ENCODE results near the gene CSNK2B. TPM values are rescaled to one million over a fixed set of nuclear protein-coding genes. Genes with fewer than 3 reads are reported as not detected.

The CSNK2B gene
- total and polyA plus RNA-seq, 10 of the 15 experiments (the other 5 are each of a cell fraction or from before 2014, with no cell fraction given), result 56.3 to 405 (median 286) TPM

DNA sequence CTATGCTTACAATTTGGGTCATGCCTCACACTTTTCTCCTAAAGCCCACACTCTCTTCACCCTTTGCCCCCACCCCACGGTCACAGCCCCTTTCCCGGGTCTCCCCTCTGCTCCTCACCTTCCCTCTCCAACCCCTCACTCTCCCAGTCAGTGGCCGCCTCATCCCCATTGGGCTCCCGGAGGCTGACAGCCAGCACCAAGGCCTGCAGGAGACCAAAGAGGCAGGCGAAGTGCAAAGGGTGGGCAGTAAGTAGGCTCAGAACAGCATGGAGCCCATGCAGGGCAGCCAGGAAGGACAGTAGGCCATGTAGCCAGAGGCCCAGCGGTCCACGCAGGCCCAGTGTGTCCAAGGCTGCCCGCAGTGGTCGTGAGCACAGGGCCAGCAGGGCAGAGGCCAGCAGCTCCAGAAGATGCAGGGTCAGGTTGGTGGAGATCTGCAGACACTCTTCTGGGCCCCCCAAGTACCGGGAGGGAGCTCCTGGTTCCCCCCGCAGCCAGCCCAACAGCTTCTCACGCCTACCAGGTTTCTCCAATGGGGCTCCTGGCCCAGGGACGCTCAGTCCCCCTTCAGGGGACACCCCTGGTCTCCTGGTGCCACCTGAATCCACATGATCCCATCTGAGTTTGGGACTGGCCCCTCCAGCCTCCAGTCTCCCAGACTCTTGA, 6.8 kb upstream of the CSNK2B start:
- H3K9me3 ChIP-seq (replicated peaks; ENCODE audit: control insufficient read depth, insufficient read depth, low read length), result no peaks in the 10 kb centered on the region; the same call in 2 of the 3 replicates
- ATAC-seq (no peak), FAIRE-seq (no peak), DNase-seq (ENCODE audit: low read depth, low spot score) (no peak)
- ChIA-PET RAD21 (ENCODE audit: unreplicated experiment) (interaction anchor here (1.2 to 1.6 kb wide), 2 partner anchors 80 to 108 kb away, joined by 3 to 6 read pairs; partner anchors contain the start of gene MSH5), SMC1A (ENCODE audit: uncharacterized antibody, unreplicated experiment) (no interaction called here), CTCF (no interaction called here), POLR2A (interaction anchor here (0.6 to 0.8 kb wide), 6 partner anchors 37 to 171 kb away, joined by 3 to 6 read pairs (median 4); partner anchors contain the start of gene NFKBIL1)
- peaks cover 51% of the 10 kb centered on the region for H3K79me2 ChIP-seq (ENCODE audit: control insufficient read depth, insufficient read depth, low read length)
- peaks cover 0 to 12% of the 10 kb centered on the region in 2 experiments for H3K36me3 ChIP-seq (ENCODE audit: control insufficient read depth in 2 of 2, insufficient read depth in 2 of 2, low read length in 1 of 2)
- peaks cover 42% of the 10 kb centered on the region for H3K4me1 ChIP-seq (ENCODE audit: control insufficient read depth, insufficient read depth, low read length)
- H2AFZ ChIP-seq (ENCODE audit: control insufficient read depth, low read depth, low read length), result no peak overlapping the region
- peak overlapping the region; percentile 95 for H3K9ac ChIP-seq (ENCODE audit: control insufficient read depth, insufficient read depth, low read length)
- in situ Hi-C loops (cut with MboI), result no loop called here
- 70% methylated on average over 13 of the region's 13 CpGs for WGBS (ENCODE audit: insufficient coverage, insufficient replicate concordance, low lambda C conversion rate, missing lambda C conversion rate)
- H3K27me3 ChIP-seq (replicated peaks in 1 of 2; ENCODE audit: control insufficient read depth in 2 of 2, insufficient read depth in 2 of 2, low read length in 1 of 2), result no peaks in the 10 kb centered on the region
- BruUV-seq (replicated peaks), result no TSS peak
- TF ChIP-seq CHD1 (IDR thresholded peaks at IDR 0.05; ENCODE audit: low read depth, low read length) (no peak), POLR2A (IDR thresholded peaks at IDR 0.05; ENCODE audit: low read depth, low read length) (peak; percentile 48)
- H4K20me1 ChIP-seq (ENCODE audit: control insufficient read depth, insufficient read depth), result no peaks in the 10 kb centered on the region
- peak overlapping the region; percentile 79 for H3K4me3 ChIP-seq
- intact Hi-C loops (cut with micrococcal nuclease; ENCODE audit: unreplicated experiment), result no loop called here
- peak overlapping the region; percentile 99 for H3K4me2 ChIP-seq (ENCODE audit: control insufficient read depth, insufficient read depth)
- peak overlapping the region; percentile 94 for H3K27ac ChIP-seq (ENCODE audit: control insufficient read depth, insufficient read depth)

DNA sequence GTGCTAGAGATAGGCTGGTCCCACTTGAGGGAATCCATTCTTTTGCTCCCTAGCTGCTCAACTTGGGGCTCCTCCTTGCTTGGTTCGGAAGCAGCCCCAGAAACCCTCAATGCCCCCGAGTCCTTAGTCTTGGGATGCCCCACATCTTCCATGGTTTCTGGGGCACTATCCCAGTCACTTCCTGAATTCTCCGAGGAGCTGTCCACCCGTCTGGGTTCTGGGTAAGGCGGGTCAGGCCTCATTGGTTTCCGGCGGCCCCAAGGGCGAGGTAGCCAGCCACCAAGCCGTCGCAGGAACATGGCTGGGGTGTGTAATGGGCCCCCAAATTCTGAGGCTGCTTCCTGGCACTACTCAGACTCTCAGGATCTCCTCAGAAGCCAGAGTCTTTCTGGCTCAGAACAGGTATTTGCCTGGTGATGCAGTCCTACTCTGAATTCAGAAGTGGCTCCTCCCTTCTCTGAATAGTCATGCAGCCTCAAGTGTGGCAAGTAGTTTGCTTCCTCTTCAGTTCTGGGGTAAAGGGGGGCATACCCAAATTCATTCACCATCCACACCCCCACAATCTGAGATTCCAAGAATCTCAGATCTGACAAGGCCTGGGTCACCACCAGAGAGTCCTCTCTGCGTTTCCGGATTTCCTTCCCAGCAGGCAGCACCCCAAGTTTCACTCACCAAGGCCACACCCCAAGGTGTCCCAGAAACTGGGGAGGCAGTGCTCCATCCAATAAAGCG, 6.1 kb upstream of the CSNK2B start:
- intact Hi-C loops (cut with micrococcal nuclease; ENCODE audit: unreplicated experiment) (no loop called here), in situ Hi-C loops (cut with MboI) (no loop called here)
- ChIA-PET CTCF (interaction anchor here (1.1 to 2.2 kb wide), 3 partner anchors 7 to 85 kb away, joined by 4 to 19 read pairs (median 5); partner anchors contain the start of gene BAG6), RAD21 (ENCODE audit: unreplicated experiment) (interaction anchor here (0.7 to 2.1 kb wide), 7 partner anchors 7 to 203 kb away, joined by 3 to 8 read pairs (median 4); partner anchors contain the start of genes AIF1, BAG6, MSH5 and NEU1), SMC1A (ENCODE audit: uncharacterized antibody, unreplicated experiment) (interaction anchor here (2.5 kb wide), 1 partner anchor 8 kb away, joined by 14 read pairs; the partner anchor contains the start of gene BAG6), POLR2A (interaction anchor here (0.6 to 5.9 kb wide), 9 partner anchors 7 to 165 kb away, joined by 3 to 107 read pairs (median 4); partner anchors contain the start of genes APOM, BAG6, CLIC1 and MSH5)
- Histone ChIP-seq H3K4me3 (peak overlapping the region; percentile 79), H3K4me2 (ENCODE audit: control insufficient read depth, insufficient read depth) (peak overlapping the region; percentile 99), H2AFZ (ENCODE audit: control insufficient read depth, low read depth, low read length) (0 out of 2 replicates have a peak overlapping the region, but pooled peaks have one; percentile 6), H3K27ac (ENCODE audit: control insufficient read depth, insufficient read depth) (peak overlapping the region; percentile 94), H3K9me3 (replicated peaks; ENCODE audit: control insufficient read depth, insufficient read depth, low read length) (no peaks in the 10 kb centered on the region; the same call in 2 of the 3 replicates), H4K20me1 (ENCODE audit: control insufficient read depth, insufficient read depth) (no peaks in the 10 kb centered on the region), H3K9ac (ENCODE audit: control insufficient read depth, insufficient read depth, low read length) (peak overlapping the region; percentile 95), H3K4me1 (ENCODE audit: control insufficient read depth, insufficient read depth, low read length) (peaks cover 42% of the 10 kb centered on the region), H3K79me2 (ENCODE audit: control insufficient read depth, insufficient read depth, low read length) (peaks cover 55% of the 10 kb centered on the region), H3K27me3 (replicated peaks in 1 of 2; ENCODE audit: control insufficient read depth in 2 of 2, insufficient read depth in 2 of 2, low read length in 1 of 2) (no peaks in the 10 kb centered on the region), H3K36me3 (ENCODE audit: control insufficient read depth in 2 of 2, insufficient read depth in 2 of 2, low read length in 1 of 2) (peaks cover 0 to 12% of the 10 kb centered on the region in 2 experiments)
- DNase-seq (ENCODE audit: low read depth, low spot score) (no peak), ATAC-seq (peak; percentile 32), FAIRE-seq (no peak)
- 5% methylated on average over 13 of the region's 13 CpGs for WGBS (ENCODE audit: insufficient coverage, insufficient replicate concordance, low lambda C conversion rate, missing lambda C conversion rate)
- BruUV-seq (replicated peaks), result no TSS peak
- peak; percentile 38; the same call in 1 of the 2 replicates for TF ChIP-seq EED (IDR thresholded peaks at IDR 0.05; ENCODE audit: low read depth)
- peak; percentile 38; the same call in 1 of the 2 replicates for TF ChIP-seq IKZF1 (conservative IDR thresholded peaks at IDR 0.05)
- TF ChIP-seq SPI1 (IDR thresholded peaks at IDR 0.05; ENCODE audit: borderline replicate concordance, insufficient read depth, low read depth, low read length), result 0 out of 2 replicates have a peak, but pooled peaks have one; percentile 2
- TF ChIP-seq, protein P1, sequence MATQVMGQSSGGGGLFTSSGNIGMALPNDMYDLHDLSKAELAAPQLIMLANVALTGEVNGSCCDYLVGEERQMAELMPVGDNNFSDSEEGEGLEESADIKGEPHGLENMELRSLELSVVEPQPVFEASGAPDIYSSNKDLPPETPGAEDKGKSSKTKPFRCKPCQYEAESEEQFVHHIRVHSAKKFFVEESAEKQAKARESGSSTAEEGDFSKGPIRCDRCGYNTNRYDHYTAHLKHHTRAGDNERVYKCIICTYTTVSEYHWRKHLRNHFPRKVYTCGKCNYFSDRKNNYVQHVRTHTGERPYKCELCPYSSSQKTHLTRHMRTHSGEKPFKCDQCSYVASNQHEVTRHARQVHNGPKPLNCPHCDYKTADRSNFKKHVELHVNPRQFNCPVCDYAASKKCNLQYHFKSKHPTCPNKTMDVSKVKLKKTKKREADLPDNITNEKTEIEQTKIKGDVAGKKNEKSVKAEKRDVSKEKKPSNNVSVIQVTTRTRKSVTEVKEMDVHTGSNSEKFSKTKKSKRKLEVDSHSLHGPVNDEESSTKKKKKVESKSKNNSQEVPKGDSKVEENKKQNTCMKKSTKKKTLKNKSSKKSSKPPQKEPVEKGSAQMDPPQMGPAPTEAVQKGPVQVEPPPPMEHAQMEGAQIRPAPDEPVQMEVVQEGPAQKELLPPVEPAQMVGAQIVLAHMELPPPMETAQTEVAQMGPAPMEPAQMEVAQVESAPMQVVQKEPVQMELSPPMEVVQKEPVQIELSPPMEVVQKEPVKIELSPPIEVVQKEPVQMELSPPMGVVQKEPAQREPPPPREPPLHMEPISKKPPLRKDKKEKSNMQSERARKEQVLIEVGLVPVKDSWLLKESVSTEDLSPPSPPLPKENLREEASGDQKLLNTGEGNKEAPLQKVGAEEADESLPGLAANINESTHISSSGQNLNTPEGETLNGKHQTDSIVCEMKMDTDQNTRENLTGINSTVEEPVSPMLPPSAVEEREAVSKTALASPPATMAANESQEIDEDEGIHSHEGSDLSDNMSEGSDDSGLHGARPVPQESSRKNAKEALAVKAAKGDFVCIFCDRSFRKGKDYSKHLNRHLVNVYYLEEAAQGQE (IDR thresholded peaks at IDR 0.05; ENCODE audit: low read depth, low read length), result peak; percentile 75
- TF ChIP-seq, protein P2, sequence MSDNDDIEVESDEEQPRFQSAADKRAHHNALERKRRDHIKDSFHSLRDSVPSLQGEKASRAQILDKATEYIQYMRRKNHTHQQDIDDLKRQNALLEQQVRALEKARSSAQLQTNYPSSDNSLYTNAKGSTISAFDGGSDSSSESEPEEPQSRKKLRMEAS (IDR thresholded peaks at IDR 0.05; ENCODE audit: low read depth, low read length), result peak; percentile 29; the same call in 1 of the 2 replicates
- TF ChIP-seq SIN3A (IDR thresholded peaks at IDR 0.05; ENCODE audit: low read depth, low read length), result peak; percentile 27; the same call in 1 of the 2 replicates
- TF ChIP-seq RBBP5 (conservative IDR thresholded peaks at IDR 0.05), result no peak
- 0 out of 4 replicates have a peak, but pooled peaks of 1 of the 2 experiments have one; percentile 32 for TF ChIP-seq IKZF2 (IDR thresholded peaks at IDR 0.05)
- TF ChIP-seq RUNX3 (IDR thresholded peaks at IDR 0.05; ENCODE audit: low read length), result no peak
